NOMO-1 treated with dmso at 0.1 percent for 144 hours (cell line): Measurements from ENCODE around the gene TCF12.

Experiments used
- DNase-seq: peaks from one replicate; lab custom pipeline; 2025; ENCODE audit not compliant: unreplicated experiment; lab: John Stamatoyannopoulos, UW

The TCF12 gene

DNA sequence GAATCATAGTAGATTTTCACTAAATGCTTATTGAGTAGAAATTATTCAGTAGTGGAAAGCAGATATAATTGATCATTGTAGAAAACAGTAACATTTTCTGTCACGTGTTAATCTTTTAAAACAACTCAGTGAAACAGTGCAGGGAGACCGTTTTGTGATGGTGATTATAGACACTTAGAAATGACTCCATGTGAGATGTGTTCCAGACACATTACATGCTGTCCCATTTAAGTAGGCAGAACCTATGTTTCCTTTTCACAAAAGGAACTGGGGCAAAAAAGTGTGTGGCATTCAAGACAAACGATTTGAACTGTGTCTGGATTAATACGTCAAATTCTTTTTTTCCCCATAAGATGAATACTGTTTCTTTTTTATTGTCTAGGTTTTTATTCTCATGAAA, 126.5 kb downstream of the TCF12 start:
- DNase-seq, result no peak

DNA sequence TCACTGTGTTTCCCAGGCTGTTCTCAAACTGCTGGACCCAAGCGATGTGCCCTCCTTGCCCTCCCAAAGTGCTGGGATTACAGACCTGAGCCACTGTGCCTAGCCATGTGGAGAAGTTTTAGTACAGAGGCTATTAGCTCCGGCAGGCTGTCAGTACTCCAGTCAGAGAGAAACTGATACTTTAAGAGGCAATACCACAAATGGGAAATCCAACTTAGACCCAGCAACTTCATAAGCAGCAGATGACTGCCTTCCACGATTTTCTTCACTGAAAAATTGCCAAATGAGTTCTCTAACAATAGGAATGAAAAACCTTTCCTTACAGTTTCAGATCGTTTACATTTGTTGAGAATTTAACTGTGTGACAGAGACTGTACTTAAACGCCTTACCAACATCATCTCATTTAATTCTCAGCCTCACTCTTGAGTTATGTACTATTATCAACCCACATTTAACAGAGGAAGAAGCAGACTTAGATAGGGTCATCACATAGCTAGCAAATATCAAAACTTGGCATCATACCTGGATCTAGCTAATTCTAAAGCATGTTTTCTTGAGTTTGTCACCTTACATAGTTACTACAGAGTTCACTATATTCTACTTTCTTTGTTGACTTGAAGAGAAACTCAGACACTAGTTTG, 127.4 kb downstream of the TCF12 start:
- DNase-seq, result no peak

DNA sequence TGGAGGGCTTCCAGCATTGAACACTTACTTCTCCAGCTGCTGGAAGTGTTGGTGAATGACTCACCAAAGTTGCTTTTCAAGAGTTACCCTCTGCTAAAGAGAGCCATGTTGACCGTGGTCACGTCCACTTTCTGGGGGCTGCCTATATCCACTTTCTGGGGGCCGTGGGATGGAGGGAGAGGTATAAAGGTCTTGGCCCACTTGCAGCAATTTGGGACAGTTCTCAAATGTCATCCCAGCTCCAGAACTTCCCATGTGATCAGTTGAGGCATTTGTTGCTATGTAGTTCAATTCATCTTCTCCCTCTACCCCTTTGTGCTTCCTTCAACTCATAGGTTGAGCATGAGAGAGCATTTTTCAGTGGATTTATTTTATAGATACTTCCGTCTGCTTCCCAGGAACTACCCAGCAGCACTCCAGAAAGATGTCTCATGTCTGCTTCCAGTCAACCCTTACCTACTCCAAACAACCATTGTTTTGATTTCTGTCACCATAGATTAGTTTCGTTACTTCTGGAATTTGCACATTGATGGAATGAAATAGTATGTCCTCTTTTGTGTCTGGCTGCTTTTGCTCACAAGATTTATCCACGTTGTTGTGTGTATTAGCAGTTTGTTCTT, 130.6 kb downstream of the TCF12 start:
- DNase-seq, result no peak

DNA sequence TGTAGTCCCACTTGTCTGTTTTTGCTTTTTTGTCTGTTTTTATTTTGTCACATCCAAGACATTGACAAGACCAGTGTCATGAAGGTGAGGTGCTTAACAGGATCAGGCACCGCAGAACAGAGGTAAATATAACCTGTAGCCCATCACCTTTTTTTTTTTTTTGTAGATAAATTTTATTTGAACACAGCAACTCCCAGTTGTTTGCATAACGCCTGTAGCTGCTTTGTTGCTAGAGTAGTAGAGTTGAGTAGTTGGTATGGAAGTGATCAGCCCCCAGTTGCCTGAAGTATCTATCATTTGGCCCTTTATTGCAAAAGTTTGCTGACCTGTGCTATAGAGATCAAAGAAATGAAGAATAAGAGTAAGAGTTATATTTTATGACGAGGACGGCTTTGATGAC, 135.0 kb downstream of the TCF12 start:
- no peak for DNase-seq

DNA sequence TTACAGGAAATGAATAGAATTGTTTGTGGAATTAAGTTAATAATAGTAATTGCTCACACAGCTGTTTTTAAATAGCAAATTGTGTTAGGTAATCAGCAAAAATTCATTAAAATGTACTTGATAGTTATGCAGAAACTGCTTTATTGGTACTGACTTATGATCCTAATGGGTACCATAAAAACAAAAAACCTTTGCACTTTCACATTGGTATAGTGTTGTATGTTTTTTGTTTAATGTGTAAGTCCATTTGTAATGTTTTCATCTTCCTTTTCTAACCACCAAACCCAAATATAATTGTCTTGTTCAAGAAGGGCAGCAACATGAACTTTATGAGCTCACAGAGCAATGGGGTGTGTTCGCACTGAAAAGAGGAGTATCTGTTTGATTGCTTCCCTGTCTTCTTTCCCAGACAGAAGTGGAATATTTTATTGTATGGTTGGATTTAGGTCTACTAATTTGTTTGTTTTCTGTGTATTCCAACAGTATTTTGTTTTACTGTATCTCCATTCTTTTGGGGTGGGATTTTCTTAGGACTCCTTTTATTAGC, 135.8 kb downstream of the TCF12 start:
- no peak for DNase-seq

DNA sequence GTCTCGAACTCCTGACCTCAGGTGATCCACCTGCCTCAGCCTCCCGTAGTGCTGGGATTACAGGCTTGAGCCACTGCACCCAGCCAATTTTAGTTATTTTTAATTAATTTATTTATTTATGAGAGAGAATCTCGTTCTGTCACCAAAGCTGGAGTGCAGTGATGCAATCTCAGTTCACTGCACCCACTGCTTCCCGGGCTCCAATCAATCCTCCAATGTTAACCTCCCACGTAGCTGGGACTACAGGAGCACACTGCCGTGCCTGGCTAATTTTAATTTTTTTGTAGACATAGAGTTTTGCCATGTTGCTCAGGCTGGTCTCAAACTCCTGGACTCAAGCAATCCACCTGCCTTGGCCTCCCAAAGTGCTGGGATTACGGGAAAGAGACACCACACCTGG, 137.9 kb downstream of the TCF12 start:
- no peak for DNase-seq

DNA sequence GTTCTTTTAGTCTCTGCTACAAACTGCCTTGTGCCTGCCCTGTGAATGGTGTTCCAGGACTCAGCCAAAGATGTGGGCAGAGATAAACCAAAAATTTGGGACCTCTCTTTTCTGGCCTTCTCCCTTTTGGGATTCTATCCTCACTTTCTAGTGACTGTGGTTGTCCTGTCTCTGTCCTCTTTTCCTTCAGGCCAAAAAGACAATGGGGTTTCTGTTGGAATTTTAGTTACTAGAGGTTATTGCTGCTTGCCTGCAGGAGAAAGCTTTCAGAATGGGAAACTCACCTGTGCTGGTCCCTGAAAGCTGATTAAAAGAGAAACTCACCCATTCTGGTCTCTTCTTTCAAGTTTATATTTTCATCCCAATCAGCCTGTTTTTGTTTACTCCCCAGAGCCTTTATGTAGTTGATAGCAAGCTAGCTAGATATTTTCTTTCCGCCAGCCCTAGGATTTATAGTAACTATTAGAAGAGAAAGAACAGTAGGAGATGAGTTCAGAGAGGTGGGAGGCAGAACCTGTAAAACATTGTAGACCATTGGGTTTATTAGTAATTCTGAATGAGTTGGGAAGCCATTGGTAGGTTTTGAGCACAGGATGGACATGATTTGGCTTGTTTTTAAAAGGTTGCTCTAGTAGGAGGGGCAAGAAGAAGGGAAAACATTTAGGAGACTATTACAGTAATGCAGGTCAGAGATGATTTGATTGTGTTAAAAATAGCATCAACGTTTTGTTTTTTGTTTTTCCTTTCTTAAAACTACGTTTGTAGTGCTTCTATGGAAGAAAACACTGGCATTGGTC, 138.9 kb downstream of the TCF12 start:
- DNase-seq, result no peak

DNA sequence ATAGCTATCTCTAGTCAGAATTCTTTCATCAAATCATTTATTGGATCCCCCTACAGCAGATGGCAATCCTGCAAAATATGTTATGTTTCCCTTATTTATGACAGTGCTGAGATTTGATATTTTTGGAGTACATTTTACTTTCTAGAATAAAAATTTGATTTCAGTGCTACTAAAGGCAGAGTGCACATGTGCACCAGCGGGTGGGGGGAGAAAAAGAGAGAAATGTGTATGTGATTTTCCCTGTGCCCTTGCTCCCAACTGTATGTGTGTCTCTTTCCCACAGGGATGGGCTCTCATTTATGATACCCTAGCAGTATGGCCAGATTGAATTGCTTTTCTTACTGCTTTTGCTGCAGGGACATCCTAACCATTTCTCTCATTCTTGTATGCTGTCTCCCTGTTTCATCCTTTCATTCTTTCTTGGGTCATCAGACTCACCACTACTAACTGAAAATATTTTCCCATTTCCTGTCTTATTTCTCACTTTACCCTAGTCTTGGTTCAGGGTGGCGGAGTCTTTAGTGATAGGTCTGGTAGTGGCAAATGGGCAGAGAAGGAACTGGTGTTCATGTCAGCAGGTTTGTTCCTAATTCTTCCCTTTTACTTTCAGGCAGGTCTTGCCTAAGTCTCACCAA, 140.7 kb downstream of the TCF12 start:
- DNase-seq, result no peak

DNA sequence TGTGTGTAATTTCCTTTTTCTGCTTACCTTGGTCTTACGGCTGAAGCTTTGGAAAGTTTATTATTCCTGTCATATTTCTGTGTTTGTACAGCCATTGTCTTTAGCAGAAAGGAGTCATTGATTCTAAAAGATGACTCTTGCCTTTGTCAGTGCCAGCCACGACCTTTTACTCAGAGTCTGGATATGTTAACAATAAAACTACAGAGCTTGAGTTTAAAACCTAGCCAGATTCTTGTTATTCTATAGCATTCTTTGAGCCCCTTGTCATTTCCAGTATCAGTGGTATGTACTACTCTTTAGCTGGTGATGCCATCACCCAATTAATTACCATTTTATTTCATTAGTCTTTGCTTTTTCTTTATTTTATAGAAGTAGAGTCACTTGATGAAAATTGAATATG, 142.4 kb downstream of the TCF12 start:
- DNase-seq, result no peak

DNA sequence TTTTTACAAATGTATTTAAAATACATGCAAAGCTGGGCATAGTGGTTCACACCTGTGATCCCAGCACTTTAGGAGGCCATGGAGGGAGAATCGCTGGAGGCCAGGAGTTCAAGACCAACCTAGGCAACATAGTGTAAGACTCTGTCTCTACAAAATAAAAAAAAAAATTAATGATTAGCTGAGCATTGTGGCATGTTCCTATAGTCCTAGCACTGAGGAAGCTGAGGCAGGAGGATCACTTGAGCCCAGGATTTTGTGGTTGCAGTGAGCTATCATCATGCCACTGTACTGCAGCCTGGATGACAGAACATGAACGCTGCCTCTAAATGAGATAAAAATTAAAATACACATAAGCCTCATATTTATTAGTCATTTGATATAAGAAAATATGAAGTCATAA, 142.8 kb downstream of the TCF12 start:
- DNase-seq, result no peak

DNA sequence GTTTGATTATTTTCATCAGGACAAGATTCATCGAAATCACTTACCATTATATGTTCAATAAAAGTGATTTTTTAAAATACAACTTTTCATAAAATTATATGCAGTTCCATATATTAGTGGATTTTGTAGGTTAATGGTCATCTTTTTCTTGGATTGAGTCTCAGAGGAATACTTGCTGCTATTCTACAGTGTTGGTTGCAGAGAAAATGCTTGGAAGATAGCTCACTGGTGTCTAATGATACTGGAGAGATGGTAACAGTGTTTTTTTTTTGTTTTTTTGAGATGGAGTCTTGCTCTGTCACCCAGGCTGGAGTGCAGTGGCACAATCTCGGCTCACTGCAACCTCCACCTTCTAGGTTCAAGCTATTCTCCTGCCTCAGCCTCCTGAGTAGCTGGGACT, 143.3 kb downstream of the TCF12 start:
- no peak for DNase-seq

DNA sequence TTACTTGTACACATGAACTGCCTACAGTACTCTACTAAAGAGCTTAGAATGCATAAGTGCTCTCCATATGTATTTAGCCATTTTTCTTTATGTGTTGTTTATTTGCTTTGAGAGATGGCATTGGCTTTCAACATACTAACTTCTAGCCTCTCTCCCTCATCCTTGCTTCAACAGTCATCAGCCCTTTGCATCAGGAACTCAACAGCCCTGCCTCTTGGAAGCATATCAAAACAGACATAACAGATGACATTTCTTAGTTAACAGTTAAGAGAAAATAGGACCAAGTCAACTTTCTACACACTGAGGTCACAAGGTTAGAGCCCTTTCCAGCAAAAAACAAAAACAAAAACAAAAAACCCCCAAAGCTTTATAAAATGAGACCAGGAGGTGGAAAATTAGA, 145.6 kb downstream of the TCF12 start:
- DNase-seq, result no peak

DNA sequence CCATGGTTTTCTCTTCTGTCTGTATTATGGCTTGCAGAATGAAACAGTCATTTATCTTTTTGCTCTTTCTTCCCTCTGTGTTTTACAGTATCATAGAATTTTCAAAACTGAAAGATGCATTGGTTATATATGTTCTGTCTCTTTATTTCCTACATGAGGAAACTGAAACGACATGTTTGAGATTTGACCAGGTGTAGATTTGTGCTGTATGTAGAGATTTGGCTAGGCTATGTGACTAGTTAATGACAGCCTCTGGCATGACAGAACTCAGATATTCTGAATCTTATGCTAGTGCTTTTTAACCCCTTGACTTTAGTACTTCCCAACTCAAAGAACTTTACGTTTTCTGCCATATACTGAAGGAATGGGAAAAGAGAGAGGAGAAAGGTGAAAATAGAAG, 151.0 kb downstream of the TCF12 start:
- DNase-seq, result no peak

DNA sequence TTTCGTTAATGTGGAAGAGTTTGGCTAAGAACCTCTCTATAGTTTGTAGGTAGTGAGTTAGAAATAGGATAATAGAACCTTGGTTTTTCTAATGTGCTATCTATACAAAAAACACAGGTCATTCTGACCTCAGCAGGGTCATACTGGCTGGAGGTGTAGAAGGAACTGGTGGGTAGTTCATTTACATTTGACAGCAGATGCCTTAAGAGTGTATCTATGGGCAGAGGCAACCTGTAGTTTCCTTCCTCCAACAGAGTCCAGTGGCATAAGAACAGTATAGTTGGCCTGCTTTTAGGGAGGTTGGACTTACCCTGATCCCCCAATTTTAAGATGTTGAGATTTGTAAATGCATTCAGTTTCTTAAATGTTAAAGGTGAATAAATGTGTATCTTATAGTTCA, 152.2 kb downstream of the TCF12 start:
- DNase-seq, result no peak

DNA sequence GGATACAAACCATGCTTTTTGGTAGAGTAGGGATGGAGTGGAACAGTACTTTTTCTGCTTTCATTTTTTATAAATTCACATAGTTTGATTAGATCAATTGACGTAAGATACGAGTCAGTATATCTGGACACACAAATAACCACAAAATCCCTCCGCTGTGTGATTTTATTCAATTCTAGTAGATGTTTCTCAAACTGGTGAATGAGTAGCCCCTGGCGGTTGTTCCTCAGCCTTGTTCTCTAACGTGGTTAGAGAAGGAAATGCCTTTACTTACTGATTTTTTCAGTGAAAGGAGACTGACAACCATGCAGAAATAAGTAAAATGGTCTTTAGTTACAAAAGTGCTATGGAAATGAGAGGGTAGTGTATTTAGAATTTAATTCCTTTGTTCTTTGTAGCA, 161.0 kb downstream of the TCF12 start:
- DNase-seq, result no peak

DNA sequence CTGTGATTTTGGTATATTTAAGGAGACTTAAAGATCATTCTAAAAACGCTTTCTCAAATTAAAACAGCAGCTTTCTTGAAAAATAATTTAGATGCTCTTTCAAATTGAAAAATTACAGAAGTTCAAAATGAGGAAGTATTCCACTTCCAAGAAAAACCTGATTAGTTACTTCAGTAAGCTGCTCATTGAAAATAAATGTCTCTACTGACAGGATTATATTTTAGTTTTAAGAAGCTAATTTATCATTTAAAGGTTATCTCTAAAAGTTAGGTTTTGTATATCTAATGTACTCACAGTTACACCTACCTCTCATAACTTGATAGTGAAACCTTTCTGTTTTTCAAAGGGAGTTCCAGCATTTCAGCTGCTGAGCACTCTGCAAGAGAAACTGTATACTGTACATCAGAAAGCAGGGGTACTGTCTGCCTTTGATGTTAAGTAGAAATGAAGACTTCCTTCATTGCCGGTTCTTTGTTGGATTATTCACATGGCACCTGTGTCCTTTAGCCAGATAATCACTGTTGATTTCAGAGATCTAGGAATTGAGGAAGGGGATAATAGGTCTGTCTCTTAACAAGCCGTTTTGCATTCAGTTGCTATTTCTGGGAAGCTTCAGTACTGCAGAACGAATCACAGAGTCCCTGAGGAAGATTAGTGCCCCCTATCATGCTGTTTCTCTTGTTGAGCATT, 161.6 kb downstream of the TCF12 start:
- no peak for DNase-seq

DNA sequence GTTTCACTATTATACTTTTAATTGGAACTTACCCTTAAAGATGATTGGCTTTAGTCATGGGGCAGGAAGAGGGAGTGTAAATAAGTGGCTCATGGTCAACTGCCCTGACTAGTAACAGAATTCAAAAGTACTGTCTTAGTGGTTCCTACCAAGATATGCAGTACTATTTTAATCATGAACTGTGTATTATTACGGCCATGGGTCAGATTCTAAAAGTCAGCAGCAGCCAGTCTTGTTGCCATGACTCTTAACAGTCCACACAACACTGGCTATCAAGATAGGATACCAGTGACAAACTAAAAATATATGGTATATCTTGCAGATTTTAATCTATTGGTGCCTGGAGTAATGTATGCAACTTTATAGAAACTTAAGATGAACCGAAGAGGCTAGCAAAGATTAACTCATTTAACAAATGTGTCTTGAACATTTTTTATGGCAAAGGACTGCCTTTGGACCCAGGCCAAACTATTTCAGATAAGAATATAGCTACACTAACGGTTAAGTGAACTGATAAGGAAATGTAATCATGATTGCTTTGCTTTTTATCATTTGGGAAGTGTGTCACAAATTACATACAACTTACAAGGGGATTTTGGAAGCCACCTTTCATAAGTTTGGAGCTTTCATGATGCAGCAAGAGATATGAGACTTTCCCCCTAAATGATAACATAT, 163.7 kb downstream of the TCF12 start:
- DNase-seq, result no peak

DNA sequence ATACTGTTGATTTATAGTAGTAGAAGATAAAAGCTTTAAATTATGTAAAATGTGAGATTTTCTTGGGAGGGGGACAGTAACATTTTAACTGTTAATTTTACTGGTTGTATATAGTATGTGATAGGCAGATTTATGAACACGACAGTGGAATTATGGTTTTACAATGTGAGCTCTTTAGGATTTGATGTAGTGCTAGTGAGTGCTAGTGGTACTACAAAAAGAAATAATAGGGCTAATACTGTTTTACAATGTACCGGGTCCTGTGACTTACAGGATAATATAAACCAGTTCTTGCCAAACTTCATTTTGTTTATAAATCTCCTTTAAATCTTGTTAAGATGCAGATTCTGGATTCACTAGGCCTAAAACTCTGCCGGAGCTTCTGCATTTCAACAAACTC, 165.7 kb downstream of the TCF12 start:
- no peak for DNase-seq

DNA sequence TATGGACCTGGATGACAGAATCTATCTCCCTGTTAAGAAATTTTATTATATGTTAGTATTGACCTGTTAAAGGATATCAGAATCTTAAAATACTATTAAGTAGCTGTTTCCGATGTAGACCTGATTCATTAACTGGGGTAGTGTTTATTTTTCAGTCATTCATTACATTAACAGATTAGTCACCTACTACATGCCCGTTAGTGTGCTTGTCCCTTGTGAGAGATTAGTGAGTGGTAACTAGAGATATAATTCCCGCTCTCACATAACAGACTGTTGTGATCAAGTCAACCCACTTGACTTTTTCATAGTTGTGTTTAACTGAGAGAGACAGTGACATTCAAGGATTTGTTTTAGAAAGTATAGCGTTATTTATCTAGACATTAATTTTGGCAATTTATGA, 166.8 kb downstream of the TCF12 start:
- no peak for DNase-seq

DNA sequence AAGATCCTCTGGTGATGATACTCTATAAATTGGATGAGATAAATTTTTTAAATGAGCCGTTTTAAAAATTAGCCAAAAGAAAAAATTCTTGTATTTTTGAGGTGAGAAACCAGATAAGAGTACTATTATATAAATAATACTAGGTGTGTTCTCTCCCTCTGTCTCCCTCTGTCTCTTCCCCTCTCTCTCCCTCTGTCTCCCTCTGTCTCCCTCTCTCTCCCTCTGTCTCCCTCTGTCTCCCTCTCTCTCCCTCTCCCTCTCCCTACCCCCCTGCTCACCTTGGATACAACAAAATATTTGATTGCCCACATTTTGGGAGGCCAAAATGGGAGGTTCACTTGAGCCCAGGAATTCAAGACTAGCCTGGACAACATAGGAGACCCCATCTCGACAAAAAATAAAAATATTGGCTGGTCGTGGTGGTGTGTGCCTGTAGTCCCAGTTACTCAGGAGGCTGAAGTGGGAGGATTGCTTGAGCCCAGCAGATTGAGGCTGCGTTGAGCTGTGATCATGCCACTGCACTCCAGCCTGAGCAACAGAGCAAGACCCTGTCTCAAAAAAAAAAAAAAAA, 168.5 kb downstream of the TCF12 start:
- no peak for DNase-seq
